GM12801 (cell line): Measurements from ENCODE around the gene TTF1.

ENCODE experiments used
- TF ChIP-seq, protein P1 (sequence below): IDR thresholded peaks from one replicate; pipeline ENCODE4 v1.5.1; 2011; ENCODE audit warnings: control low read depth; ENCODE audit not compliant: insufficient read length; ENCODE audit errors: extremely low read depth

Gene TTF1

DNA sequence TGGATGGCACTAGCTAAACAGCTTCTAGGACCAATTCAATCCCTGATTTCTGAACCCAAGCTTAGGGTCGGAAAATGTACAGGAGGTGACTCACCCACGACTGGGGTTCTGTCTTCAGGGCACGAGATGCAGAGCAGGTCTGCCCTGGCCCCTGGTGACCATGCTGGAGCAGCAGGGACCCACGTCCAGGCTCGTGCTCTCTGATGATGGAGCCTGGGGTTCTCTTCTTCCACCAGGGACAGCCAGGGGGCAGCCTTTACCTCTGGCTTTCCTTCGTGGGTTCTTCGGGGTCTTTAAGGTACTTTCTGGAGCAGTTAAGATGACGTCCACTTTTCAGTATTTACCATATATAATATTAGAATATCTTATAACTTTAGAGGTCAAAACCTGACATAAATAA lies 5.4 kb upstream of the TTF1 start:
- TF ChIP-seq, protein P1, sequence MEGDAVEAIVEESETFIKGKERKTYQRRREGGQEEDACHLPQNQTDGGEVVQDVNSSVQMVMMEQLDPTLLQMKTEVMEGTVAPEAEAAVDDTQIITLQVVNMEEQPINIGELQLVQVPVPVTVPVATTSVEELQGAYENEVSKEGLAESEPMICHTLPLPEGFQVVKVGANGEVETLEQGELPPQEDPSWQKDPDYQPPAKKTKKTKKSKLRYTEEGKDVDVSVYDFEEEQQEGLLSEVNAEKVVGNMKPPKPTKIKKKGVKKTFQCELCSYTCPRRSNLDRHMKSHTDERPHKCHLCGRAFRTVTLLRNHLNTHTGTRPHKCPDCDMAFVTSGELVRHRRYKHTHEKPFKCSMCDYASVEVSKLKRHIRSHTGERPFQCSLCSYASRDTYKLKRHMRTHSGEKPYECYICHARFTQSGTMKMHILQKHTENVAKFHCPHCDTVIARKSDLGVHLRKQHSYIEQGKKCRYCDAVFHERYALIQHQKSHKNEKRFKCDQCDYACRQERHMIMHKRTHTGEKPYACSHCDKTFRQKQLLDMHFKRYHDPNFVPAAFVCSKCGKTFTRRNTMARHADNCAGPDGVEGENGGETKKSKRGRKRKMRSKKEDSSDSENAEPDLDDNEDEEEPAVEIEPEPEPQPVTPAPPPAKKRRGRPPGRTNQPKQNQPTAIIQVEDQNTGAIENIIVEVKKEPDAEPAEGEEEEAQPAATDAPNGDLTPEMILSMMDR = no peak

DNA sequence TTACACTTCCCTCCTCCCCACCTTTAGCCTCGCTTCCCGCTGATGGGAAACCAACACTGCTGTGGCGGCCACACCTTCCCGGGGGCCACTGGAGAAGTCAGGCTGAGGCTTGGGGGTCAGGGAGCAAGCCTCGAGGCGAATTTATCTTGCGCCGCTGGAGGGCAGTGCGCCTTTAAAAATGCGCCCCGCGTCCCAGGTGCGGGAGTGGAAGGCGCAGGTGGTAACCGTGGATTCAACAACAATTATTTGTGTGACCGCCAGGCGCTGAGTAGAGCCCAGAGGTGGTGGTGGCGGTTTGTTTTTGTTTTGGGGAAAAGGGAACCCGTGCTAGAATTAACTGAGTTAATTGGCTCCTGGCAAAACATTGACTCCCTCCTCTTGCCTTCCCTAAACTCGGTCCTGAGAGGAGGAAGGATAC lies 4.5 kb upstream of the TTF1 start:
- TF ChIP-seq, protein P1 = no peak

DNA sequence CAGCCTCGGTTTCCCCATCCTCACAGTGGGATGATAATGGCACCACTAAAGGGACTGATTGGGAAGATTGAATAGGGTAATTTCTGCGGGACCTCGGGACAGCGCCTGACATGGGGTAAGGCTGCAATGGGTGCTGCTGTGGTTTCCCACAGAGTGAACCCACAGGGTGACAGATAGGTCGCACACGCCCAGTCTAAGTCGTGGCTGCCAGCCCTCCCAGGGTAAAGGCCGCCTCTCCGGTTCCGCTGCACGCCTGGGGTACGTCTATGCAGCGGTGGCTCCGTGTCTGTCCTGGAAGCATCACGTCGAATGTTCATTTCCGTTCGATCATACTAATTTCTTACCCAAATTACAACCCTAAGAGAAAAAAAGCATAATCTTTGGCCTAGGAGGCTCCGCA lies 4.0 kb upstream of the TTF1 start:
- TF ChIP-seq, protein P1 = no peak

DNA sequence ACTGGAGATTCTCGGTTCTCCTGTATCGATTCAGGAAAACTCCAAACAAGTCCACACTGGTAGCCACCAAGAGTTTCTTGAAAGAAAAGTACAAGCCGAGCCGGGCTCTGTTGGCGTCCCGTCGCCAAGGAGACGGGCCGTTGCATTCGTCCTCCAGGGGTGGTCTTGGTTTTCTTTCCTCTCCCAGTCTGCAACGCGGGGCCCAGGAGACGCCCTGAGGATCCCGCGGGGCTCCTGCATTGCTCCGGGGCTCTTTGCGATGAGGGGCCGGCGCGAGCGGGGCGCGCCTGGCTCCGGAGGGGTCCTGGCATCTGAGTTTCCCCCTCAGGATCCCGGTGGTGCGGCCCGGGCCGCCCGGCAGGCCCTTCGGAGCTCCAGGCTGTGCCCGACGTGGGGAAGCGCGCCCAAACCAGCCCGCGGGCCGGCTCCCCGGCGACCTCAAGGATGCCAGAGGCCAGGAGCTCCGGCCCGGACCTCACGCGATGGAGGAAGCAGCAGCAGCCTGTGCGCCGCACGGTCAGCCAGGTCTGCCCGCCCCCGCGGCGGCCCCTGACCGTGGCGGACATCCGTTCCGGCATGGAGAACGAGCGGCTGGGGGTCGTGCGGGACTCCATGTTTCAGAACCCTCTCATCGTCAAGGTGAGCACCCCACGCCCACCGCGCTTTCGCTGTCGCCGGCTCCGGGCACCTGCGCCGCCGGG lies 3.3 kb upstream of the TTF1 start, which contains the start of gene CFAP77:
TSS of gene CFAP77 (plus strand) at position 384 of the 701 bp plus-strand sequence. CDS start at position 445, 61 bp downstream.
- TF ChIP-seq, protein P1 = no peak

DNA sequence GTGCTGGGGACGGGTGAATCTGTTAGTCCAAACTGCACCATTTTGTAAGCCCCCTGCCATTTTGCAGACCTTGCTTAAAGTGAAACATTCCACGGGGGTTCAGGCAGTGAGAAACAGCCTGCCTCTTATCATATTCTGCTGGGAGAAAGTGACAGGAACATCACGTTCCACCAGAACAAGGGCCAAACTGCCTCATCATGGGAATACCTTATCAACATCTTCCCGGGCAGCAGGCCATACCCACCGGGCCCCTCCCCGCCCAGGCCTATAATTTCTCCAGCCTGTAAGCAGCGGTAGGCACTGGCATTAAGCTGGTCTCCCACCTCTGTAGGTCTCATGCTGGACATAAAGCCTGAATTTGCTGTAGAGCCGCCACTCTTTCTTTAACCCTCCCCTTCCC lies 1.9 kb upstream of the TTF1 start:
- TF ChIP-seq, protein P1 = no peak

DNA sequence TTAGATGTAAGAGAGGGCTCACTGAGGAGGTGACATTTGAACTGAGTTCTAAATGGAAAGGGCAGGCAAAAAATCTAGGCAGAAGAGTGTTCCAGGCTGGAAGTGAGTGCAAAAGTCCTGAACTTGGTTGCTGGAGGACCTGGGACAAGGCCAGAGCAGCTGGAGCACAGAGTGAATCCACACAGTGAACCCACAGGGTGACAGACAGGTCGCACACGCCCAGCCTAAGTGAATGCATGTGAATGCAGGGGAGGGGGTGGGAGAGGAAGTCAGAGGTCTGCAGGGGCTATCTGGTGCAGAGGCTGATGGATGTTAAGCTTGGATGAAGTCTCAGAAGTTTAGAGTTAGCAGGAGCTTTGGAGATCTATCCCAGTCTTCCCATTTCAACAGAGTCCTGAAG lies 556 bp upstream of the TTF1 start:
- TF ChIP-seq, protein P1 = no peak

DNA sequence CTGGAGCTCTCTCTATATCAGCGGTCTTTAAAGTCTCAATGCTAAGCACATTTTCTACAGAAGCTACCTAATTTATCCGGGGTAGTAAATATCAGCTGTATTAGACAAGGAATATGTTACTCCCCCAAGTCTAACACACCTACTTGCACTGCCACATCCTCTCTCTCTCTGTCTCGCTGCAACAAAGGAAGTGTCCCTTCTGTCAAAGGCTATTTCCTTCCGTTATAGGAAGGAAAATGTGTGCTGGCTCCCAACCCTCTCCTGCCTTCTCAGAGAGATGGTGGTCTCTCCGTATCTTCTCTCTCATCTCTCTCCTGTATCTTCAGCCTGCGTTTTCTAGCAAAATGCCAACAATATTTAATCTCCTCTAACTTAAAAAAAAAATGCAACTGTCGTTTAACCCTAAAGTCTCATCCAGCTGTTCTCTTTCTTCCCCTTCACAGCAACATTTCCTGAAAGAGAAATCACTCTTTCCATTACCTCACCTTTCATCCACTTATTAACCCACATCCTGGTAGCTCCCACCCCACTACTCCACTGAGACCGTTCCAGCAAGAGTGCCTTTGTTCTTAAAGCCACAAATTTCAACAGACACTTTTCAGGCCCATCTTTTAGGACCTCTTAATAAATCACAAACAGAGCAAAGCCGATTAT lies 2.3 kb downstream of the TTF1 start:
- TF ChIP-seq, protein P1 = no peak
